ENCODE data around the gene NEURL1.

Gene NEURL1

DNA sequence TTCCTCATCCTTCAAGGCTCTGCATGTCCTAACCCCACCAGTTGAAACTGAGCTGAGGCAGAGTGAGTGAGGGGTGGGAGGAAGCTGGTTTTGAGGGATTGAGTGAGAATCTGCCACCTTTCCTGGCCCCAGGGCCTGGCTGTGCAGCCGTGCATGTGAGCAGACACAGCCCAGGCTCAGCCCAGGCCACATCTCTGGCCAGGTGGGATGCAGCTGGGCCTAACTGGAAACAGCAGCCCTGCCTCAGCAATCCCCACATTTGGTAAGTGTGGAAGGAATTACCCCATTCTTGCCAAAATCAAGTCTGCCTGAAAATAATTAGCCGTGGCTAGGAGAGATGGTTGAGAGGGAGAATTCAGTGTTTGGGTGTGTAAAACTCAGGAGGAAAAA, 116.6 kb downstream of the NEURL1 start:
- no peak for DNase-seq

DNA sequence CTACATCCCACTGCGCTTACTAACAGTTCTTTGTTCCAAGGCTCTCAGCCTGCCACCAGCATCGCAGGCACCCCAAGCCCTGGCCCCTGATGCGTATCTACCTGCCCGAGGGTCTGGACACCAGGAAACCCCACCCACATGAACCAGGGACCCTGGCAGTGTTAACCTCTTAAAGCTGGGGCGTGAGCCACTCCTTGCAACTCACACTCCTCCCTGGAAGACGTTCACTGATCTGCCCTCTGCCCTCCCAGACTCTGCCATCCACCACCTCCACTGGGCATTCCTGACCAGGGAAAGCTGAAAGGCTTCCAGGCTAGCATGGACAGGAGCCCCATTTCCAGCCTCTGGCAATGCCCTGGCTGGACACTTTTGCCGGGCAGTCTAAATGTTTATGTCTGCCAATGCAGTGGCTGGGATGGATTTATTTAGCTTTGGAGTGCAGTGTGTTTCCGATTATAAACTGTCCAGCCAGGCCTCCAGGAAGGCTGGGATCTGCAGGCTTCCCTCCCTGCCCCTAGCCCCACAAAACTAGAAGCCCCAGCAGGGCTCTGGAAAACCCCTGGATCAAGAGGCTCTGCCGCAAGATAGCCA, 117.5 kb downstream of the NEURL1 start:
- no peak for DNase-seq

DNA sequence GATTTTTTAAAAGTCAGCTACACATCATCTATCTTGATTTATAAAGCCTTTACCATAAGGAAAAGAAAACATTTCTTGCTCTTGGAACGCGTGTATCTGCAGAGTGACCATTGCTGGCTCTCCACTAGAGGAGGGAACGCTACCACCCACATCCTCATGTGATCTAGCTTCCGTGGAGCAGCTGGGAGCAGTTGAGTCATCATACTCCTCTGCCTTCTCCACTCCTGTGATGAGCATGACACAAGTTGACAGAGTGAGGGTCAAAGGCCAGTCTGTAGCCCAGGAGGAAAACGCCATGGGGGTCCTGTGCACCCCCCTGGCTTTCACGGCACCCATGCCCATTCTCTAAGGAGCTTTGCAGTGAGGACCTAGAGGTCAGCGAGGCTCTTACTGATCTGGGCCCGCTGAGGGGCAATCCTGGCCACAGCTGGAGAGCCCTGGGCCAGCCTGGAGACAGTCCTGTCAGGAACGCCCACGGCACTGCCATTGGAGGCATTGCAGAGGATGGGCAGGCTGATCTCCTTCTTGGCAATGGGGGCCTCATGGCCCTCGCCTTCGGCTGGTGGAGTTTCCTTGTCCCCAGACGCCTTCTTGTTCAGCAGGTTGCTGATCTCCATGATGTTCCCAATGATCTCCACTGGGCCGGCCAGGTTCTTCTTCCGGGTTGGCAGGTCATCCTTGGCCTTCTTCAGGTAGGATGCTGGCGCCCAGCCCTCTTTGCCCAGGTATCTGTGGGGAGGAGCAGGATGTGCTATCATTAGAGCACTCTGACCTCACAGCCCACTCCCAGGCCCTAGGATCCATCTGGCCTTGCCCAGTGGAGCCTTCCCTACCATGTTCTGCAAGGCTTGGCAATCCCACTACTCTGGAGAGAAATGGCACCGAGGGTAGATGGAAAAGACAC, 119.2 kb downstream of the NEURL1 start:
- no peak for DNase-seq

DNA sequence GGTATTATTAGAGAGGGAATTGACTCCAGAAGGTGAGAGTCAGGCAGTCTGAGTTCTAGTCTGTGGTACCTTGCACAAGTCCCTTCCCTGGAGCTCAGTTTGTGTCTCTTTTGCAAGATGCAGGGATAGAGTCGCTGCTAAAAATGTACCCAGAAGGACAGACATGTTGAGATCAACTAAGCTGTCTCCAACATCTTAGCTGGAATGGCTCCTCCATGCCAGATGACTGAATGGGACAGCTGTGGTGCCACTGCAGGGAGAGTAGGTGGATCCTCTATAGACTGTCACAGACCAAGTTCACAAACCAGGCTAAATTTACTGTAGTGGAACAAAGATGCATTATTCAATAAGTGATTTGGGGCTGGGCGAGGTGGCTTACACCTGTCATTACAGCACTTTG, 120.1 kb downstream of the NEURL1 start:
- DNase-seq, result no peak

DNA sequence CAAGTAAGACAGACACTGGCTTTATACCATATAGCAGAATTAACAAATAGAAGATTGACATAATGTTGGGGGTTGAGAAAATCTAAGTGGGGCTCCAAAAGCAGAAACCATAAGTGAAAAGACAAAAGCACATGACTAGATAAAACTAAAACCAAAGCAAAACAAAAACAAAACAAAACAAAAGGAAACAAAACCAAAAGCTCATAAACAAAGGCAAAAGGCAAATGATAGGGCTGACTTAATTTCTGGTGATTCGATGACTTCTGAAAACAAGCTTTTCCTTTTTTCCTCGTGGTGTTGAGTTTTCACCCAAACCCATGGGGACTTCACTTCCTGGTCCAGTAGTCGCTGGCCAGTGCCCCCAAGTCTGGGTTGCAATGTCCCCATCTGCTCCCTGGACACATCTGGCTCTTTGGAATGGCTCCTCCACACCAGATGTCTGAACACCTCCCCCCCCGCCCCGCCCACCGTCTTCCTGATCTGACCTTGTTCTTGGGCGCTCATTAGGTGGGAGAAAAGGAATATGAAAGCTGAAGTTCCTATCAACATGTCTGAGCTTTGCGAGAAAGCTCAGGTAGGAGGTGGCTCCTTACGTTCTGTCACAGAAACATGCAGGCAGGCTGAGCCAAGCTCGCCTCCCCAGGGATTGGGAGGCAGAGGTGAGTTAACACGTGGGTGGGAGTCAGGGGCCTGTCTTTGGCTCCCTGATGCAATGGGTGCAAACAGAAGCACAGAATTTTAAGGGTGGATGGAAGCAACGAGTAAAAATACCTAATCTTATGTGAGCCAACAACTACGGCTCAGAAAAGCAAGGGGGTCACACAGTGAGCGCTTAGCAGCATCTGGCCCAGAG, 121.0 kb downstream of the NEURL1 start:
- no peak for DNase-seq

DNA sequence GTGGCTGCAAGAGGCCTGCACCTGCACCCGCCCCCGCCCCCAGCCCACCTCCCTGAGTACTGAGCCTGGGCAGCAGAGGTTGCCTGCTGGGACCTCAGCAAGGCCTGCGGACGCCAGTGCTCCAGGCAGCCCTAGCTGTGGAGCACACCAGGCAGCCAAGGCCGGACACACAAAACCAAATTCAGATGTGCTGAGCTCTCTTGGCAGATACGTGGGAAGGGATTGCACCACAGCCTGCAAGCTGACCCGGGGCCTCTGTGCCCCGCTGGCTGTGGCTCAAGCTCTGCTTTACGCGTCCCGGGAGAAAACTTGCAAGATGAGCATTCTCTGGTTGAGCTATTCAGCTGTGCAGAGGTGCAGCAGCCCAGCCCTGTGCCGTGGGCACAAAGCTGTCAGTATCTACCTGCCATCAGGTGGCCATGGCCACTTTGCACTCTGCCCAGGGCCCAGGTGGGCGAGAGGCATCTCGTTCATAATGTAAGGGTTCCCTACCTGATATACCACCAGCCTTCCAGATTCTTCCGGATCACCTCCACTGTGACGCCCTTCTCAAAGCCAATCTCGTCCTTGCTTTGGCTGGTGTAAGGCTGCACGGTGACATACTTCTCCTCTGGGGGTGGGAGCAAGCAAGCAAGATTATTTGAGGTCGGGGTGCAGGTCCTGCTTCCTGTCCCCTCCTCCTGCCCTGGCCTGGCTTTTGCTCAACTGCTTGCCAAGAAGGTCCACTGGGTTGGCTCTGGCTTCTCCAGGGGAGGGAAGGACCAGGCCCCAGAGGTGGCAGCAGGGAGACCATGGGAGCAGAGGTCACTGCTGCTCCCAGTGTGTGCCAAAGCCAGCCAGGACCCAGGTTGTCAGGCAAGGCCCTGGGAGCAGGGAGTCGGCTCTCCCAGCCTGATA, 123.4 kb downstream of the NEURL1 start:
- DNase-seq, result no peak

DNA sequence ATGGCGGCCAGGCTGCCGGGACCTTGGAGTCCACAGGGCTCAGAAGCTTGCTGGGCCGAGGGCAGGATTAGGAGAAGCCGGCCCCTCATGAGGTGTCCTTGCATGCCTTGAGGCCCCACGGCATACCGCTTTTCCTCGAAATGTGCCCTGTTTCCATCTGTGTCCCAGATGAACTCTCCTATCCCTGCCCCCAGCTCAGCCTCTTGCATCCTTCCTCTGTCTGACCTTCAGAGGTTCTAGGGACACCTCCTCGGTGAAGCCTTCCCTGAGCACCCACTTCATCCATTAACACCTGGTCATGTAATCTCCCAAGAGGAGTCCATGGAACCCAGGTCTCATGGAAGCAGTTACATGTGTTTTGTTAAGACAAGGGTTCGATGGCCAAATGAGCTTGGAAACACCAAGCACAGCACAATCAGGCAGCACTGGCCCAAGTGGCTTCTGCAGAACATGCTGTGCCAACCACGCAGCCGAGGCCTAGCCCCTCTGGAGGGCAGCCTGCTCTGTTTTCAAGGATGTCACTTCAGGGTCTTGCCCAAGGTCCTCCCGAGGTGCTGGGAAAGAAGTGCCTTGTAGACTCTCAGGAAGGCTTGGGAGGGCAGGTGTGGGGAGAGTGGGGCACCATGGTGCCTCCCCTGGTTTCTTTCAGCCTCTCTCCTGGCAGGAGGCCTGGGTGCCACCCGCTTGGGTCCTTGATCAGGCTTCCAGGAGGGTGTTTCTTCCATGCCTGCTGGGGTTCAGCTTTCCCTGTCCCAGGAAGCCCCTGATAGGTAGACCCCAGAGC, 124.3 kb downstream of the NEURL1 start:
- no peak for DNase-seq

DNA sequence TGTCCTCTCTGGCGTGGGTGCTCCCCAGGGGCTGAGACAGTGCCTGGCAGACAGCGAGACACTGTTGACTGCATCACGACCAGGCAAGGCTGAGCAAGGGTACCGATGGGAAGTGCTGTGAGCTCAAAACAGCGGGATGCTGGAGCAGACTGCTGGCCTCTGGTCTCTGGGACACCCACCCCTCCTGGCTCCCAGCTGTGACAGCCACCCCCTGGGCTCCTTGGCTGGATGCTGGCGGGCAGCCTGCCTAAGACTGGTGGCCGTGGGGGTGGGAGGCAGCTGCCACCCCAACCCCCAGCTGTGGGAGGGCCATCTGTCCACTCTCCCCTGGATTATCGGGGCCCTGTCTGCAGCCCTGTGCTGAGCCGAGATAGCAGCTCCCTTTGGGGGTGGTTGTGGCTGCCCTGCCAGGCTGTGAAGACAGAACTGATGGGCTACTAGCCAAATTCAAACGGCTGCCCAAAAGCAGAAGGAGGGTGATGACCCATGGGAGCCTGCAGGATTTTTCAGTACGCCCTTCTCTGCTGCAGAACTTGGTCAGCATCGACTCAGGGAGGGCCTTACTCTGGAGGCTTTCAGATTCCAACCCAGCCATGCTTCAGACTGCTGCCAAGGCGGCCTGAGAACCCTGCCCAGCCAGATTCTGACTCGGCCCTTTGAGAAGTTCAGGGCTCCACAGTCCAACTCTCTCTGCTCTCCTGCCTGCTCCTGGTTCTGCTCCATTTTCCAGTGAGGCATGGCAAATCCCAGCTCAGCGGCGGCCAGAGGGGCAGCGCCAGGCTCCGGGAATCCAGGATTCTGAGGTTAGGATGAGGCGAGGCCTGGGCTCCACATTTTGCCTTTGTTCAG, 125.3 kb downstream of the NEURL1 start:
- DNase-seq, result no peak

DNA sequence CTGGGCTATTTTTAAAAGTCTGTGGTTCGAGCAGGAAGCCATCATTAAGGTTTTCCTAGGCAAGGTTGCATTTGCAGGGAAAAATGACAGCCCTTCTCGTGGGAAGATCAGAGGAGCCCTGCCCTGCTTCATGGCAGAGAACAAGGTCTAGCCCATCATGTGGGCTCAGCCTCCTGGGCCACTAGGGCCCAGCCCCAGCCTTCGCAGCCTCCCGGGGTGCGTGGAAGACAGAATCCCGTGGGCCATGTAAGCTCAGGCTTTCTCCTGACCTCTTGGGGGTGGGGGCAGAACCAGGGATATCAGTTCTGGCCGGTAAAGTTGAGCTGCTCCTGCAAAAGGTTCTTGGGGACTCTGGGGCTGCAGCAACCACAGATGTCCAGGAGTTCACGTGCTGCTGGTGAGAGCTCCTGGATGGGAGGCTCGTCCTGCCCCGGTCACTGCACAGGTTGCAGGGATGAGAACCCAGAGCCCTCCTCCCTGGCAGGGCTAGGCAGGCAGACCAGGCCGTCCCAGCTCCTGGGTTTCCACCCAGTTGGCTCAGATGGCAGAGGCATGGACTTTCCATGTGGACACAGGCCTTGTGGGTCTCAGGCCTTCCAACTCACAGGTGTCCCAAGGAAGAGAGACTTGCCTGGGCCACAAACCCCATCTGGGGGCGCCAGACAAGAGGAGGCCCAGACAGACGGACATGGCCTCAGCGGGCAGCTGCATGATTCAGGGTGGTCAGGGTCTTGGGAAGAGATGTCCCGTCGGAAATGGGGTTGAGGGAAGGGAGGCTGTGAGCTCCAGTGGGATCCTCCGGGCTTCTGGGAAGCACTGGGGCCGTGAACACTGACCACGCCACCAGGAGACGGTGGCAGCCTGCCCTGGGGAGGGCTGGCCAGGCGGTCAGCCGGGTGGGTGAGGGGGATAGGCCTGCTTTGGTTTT, 126.2 kb downstream of the NEURL1 start:
- no peak for DNase-seq

DNA sequence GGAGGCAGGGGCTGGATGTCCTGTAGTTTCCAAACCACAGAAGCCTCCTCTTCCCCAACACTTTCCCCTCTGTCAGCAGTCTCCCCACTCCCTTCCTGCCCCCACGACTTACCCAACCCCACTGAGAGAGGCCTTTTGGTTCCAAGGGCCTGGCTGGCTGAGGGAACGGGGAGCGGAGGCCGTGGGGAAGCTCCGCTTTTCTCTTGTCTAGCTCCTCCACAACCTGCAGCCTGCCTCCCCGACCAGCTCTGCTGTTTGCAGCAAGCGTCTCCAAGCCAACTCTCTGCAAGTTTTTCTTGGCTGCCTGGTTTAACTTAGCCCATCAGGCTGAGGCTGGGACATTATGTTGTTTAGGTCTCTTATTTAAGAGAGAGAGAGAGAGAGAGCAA, 126.8 kb downstream of the NEURL1 start:
- DNase-seq, result no peak

DNA sequence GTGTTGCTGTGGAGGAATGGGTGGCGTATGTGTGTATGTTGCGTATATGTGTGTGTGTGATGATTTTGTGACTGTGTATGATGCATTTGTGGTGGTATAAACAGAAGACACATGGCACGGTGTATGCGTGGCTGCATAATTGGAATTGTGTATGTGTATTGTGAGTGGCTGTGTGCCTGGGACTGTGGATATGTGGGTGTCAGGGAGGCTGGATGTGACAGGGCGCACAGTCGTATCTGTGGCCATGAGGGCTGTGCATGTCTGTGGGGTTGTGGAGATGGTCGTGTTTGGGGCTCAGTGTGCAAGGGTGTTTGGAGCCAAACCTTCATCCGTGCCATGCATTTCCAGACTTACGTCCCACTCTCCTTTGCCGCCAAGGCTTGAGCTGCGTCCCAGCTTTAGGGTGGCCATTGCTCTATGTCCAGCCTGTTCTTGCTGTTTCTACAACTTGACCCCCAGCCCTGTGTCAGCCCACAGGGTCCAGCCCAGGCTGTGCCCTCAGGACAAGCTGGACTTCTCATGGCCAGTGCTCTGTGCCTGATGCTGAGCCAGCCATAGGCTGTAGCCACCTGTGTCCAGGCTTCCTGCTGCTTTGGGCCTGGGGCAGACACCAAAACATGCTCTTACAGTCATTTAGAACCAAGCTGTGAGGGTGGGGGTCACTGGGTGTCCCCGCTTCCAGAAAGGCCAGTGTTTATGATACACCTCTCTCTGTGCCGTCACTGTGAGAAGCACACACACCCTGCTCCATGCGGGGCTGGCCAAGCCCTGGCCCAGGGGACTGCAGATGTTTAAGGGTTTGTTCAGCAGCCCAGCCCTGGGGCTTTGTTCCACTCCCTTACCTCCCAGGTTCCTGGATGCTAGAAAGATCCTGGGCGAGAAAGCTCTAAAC, 127.6 kb downstream of the NEURL1 start:
- no peak for DNase-seq

DNA sequence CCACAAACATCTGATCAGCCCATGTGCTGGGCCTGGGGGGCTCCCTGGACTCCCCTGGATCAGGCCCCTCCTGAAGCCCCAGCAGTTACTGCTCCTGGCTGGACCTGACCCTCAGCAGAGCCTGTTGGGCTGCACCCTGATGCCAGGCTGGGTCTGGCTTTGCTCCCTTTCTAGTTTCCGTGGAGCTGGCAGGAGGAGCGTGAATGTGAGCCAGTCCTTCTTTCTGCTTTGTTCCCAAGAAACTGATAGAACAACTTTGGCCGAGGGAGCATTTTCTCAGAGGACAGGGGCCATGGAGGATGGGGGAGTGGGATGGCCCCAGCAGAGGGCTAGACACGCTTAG, 128.2 kb downstream of the NEURL1 start:
- no peak for DNase-seq

DNA sequence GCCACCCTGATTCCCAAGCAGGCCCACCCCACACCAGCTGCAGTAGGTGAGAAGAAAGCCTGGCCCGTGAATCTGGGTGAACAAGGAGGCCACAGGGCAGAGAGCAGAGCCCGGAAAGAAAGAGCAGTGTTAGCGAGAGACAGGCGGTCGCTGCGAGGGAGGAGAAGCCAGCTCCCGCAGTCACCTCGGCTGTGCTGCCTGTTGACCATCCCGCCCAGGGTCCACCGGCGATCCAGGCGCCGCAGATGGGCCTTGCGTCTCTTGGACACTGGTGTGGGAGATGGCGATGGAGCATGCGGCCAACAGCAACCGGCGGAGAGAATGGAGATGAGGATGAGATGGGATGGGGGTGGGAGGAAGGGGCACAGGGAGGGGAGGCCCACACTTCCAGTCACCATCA, 128.8 kb downstream of the NEURL1 start:
- no peak for DNase-seq

DNA sequence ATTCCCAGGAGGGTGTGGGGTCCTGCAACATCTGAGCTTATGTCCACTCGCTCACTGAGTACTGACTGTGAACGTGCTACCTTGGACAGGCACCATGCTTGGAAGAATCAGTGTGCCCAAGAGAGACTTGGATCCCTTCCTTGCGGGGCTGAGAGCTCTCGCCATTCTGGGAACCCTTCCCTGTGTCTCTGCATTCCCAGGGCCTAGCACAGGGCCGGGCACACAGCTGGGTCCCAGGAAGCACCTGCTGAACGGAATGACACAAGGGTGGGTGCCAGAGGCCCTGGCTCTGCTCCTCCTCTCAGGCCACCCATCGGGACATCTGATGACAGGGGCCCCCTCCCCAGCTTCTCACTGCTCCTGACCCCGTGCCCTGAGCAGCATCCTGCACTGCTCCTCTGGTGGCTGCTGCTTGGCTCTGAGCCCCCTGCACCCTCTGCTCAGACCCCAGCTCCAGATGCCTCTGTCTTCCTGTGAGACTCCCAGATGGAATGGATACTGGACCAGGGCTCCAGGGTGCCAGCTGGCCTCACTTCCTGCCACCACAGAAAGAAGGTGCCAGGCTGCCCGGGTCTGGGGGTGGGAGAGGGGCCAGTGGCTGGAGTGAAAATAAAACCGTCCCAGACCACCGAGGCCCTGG, 129.6 kb downstream of the NEURL1 start:
- no peak for DNase-seq

DNA sequence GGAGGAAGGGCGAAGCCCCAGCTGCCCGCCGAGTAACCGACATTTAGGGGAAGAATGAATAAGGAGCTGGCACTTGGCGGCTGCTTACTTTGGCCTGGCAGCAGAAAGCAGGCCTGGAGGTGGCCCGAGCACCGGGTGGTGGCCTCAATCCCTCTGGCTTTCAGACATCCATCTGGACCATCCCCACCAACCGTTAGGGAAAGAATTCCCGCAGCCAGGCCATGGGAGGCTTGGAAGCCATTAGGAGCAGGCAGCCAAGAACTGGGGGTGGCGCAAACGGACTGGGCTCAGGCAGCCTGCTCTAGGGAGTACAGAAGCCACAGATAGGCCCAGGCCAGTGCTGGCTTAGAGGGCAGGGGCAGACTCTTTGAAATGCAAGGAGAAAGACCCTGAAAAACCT, 132.7 kb downstream of the NEURL1 start:
- DNase-seq, result no peak

DNA sequence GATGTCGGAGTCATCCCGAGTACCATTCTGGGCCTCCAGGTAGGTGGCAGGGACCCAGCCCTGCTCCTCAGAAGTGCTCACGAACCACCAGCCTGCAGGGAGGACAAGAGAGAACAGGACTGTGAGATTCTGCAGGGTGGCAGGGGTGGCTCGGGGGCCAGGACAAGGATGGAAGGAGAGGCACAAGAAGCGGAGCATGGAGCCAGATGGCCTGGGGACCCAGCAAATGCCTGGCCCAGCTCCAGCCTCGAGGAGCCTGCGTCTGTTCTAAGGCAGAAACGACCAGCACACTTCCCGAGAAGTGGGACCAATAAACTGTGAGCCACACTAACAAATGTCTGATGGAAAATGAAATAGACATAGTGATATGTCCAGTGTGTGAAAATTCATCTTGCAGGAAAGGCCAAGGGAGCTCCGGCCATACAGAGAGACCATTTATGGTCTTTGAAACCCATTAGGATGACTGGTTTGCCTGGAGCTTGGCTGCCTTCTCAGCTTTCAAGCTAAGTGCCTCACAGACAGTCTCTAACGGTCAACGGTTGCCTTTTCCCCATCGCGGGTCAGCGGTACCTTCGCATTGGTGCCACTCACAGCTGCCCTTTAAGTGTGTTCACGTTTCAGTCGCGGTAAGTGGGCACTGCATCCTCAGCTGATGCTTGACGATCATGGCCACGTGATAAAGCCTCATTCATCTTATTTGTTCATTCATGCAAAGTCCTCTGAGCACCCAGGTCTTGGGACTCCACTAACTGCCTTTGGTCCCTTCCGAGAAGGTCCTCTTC, 133.8 kb downstream of the NEURL1 start:
- no peak for DNase-seq

DNA sequence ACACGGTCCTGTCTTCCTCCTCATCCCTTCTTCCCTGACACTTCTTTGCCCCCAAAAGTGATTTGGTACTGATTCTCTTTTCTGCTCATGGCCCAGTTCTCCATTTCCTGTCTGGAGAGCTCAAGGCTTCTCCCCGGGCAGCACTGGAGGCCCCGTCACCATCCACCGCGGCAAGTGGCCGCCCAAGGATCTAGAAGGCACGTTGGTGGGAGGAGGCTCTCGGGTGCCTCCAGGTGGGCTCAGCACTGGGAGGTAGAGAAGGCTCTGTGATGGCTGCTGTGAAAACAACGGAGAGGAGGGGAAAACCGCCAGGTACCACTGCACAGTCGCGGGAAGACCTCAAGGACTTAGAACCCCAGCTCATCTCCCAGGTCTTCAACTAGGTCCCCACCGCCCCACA, 134.4 kb downstream of the NEURL1 start:
- DNase-seq, result no peak

Data from CD4-positive, alpha-beta T cell treated with Interleukin-6 for 4 hours (primary cell).